Thyroid gland (tissue), 4 donors: ENCODE results near the gene LCE1C. TPM values are rescaled to one million over a fixed set of nuclear protein-coding genes. Genes with fewer than 3 reads are reported as not detected.

Experiments used
- DNase-seq, 2 donors: peaks; one replicate each; pipeline ENCODE4 v3.0.0-alpha.2; 2019
- H3K27ac ChIP-seq, 3 donors: fragments of 200-600 bp; sonication (generic); 1 replicate in 2 of 3; 2 replicates in 1 of 3; pipeline ENCODE4 v1.5.1; 2016 to 2019; ENCODE audit warnings: mild to moderate bottlenecking in 1 of 3, moderate library complexity in 1 of 3
- H3K27me3 ChIP-seq: fragments of 200-600 bp; sonication (generic); one replicate; pipeline ENCODE4 v1.5.1; 2019
- H3K36me3 ChIP-seq, 2 donors: fragments of 200-600 bp; sonication (generic); one replicate each; pipeline ENCODE4 v1.5.1; 2016 to 2019
- H3K4me1 ChIP-seq, 2 donors: fragments of 200-600 bp; sonication (generic); one replicate each; pipeline ENCODE4 v1.5.1; 2017 to 2019
- H3K4me3 ChIP-seq, 3 donors: fragments of 200-600 bp; sonication (generic); replicated peaks in 1 of 3; 1 replicate in 2 of 3; 2 replicates in 1 of 3; pipeline ENCODE4 v1.5.1; 2016; ENCODE audit warnings: mild to moderate bottlenecking in 1 of 3
- H3K9me3 ChIP-seq: fragments of 200-600 bp; sonication (generic); one replicate; pipeline ENCODE4 v1.5.1; 2017
- POLR2A ChIP-seq, 2 donors: fragments of 450-650 bp; IDR thresholded peaks; one replicate each; pipeline ENCODE4 v1.6.1; 2017; ENCODE audit warnings: antibody characterized with exemption in 2 of 2, mild to moderate bottlenecking in 2 of 2, moderate library complexity in 1 of 2
- WGBS, 2 donors: methylation state at CpG; one replicate each; pipeline ENCODE4 v1.1.5; 2017; 5-methylcytosine and 5-hydroxymethylcytosine counted together
- intact Hi-C: fragments of 100-400 bp; cut with DNase I; formaldehyde crosslinking; loops from one replicate; pipeline ENCODE4 v1.15.1; 2023
- total RNA-seq, 4 donors: library from RNA; depleted of rRNA; stranded (reverse); fragments of >200 nt; gene quantifications; one replicate each; pipeline ENCODE4 v1.2.3, GENCODE V29; 2016
- TF ChIP-seq, protein P1 (sequence below), 6 experiments: fragments of 200-600 bp in 3 of 6; fragments of 450-650 bp in 3 of 6; sonication (generic) in 3 of 6; IDR thresholded peaks; one replicate each; pipeline ENCODE4 v1.5.1; 2016 to 2019; ENCODE audit warnings: antibody characterized with exemption in 6 of 6, mild to moderate bottlenecking in 2 of 6, inconsistent platforms in 1 of 6, moderate library complexity in 1 of 6

The LCE1C gene
- total RNA-seq, 4 donors from 2014 or later = not detected

DNA sequence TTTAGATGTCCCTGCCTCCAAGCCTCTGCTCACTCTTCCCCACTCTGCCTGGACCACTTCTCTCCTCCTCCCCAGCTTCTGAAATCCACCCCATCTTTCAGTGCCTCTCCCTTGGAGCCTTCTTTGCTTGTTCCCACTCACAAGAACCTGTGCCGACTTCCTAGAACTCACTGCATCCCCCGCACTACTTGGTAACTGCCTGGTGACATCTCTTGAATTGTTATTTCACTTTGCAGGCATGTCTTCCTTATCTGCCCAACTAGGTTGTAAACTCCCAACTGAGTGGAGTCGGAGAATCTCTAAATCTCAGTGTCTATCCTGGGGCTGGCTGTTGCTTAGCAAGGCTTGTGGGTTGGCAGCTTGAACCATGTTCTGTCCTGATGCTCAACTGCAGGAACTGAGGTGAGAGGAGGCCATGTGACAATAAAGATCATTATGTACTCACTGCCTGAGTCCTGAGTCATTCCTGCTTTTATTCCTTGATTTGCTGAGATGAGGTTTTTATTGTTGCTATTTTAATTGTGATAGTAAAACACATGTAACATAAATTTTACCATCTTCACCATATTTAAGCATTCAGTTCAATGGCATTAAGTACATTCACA lies 44.7 kb downstream of the LCE1C start:
- 94 to 95% methylated on average over 3 of the region's 3 CpGs for WGBS, 2 donors
- TF ChIP-seq, protein P1, sequence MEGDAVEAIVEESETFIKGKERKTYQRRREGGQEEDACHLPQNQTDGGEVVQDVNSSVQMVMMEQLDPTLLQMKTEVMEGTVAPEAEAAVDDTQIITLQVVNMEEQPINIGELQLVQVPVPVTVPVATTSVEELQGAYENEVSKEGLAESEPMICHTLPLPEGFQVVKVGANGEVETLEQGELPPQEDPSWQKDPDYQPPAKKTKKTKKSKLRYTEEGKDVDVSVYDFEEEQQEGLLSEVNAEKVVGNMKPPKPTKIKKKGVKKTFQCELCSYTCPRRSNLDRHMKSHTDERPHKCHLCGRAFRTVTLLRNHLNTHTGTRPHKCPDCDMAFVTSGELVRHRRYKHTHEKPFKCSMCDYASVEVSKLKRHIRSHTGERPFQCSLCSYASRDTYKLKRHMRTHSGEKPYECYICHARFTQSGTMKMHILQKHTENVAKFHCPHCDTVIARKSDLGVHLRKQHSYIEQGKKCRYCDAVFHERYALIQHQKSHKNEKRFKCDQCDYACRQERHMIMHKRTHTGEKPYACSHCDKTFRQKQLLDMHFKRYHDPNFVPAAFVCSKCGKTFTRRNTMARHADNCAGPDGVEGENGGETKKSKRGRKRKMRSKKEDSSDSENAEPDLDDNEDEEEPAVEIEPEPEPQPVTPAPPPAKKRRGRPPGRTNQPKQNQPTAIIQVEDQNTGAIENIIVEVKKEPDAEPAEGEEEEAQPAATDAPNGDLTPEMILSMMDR (IDR thresholded peaks at IDR 0.05) = no peak
- no peak for TF ChIP-seq POLR2A (IDR thresholded peaks at IDR 0.05)
- intact Hi-C loops = no loop called here
- Histone ChIP-seq H3K27ac (no peak overlapping the region), H3K9me3 (no peaks in the 10 kb centered on the region), H3K36me3 (no peaks in the 10 kb centered on the region), H3K4me3 (no peak overlapping the region), H3K4me1 (no peaks in the 10 kb centered on the region), H3K27me3 (no peaks in the 10 kb centered on the region)
- no peak for DNase-seq

DNA sequence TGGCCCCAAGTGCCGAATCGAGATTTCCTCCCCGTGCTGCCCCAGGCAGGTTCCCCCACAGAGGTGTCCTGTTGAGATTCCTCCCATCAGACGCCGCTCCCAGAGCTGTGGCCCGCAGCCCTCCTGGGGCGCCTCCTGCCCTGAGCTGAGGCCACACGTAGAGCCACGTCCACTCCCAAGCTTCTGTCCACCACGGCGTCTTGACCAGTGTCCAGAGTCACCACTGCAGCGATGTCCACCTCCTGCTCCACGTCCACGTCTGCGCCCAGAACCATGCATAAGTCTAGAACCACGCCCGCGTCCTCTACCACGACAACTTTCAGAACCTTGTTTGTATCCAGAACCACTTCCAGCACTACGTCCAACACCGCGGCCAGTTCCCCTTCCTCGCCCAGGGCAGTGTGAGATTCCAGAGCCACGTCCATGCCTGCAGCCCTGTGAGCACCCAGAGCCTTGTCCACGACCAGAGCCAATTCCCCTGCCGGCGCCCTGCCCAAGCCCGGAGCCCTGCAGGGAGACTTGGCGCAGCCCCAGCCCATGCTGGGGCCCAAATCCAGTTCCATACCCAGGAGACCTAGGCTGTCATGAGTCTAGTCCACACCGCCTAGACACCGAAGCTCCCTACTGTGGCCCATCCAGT lies 45.8 kb downstream of the LCE1C start:
- Histone ChIP-seq H3K9me3 (no peaks in the 10 kb centered on the region), H3K27ac (no peak overlapping the region), H3K36me3 (no peaks in the 10 kb centered on the region), H3K4me1 (no peaks in the 10 kb centered on the region), H3K4me3 (no peak overlapping the region), H3K27me3 (no peaks in the 10 kb centered on the region)
- 93 to 95% methylated on average over 31 of the region's 31 CpGs for WGBS, 2 donors
- no peak for TF ChIP-seq POLR2A (IDR thresholded peaks at IDR 0.05)
- TF ChIP-seq, protein P1 (IDR thresholded peaks at IDR 0.05) = no peak
- intact Hi-C loops = no loop called here
- no peak for DNase-seq

DNA sequence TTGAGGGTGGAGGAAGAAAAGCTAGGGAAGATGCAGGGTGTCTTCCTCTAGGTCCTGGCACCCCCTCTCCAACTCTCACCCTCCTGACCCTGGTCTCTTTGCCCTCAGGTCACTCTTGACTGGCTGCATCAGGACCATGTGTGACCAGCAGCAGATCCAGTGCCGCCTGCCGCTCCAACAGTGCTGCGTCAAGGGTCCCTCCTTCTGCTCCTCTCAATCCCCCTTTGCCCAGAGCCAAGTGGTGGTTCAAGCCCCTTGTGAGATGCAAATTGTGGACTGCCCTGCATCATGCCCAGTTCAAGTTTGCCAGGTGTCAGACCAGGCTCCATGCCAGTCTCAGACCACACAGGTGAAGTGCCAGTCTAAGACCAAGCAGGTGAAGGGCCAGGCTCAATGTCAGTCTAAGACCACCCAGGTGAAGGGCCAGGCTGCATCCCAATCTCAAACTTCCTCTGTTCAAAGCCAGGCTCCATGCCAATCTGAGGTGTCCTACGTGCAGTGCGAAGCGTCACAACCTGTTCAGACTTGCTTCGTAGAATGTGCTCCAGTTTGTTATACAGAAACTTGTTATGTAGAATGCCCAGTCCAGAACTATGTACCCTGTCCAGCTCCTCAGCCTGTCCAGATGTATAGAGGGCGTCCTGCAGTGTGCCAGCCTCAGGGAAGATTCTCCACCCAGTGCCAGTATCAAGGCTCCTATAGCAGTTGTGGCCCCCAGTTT lies 46.8 kb downstream of the LCE1C start:
- no peak overlapping the region for H3K27ac ChIP-seq
- no peaks in the 10 kb centered on the region for H3K36me3 ChIP-seq
- no peak for TF ChIP-seq POLR2A (IDR thresholded peaks at IDR 0.05)
- TF ChIP-seq, protein P1 (IDR thresholded peaks at IDR 0.05) = no peak
- no peaks in the 10 kb centered on the region for H3K4me1 ChIP-seq
- DNase-seq = no peak
- no peaks in the 10 kb centered on the region for H3K27me3 ChIP-seq
- intact Hi-C loops = no loop called here
- no peak overlapping the region for H3K4me3 ChIP-seq
- WGBS, 2 donors = 91 to 98% methylated on average over 7 of the region's 8 CpGs
- no peaks in the 10 kb centered on the region for H3K9me3 ChIP-seq

DNA sequence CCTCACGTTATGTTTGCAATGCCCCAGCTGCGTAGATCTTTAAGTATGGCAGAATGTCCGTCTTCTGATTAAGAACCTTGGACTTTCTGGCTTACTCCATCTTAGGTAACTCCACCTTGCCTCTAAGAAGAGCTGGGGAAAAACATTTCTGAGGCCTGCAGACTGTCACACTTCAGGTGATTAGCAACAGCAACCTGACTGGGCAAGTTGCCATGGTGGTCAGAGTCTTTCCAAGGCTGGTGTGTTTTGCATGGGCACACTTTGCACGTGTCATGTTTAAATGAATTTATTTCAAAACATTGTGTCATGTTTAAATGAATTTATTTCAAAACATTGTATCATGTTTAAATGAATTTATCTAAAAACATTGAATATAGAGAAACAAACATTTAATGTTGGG lies 47.8 kb downstream of the LCE1C start:
- no peak overlapping the region for H3K27ac ChIP-seq
- DNase-seq = peak; percentile 82 to 85
- TF ChIP-seq, protein P1 (IDR thresholded peaks at IDR 0.05) = no peak
- no peak for TF ChIP-seq POLR2A (IDR thresholded peaks at IDR 0.05)
- intact Hi-C loops = no loop called here
- 40 to 50% methylated on average over 4 of the region's 4 CpGs for WGBS, 2 donors
- H3K27me3 ChIP-seq = no peaks in the 10 kb centered on the region
- H3K9me3 ChIP-seq = no peaks in the 10 kb centered on the region
- no peaks in the 10 kb centered on the region for H3K36me3 ChIP-seq
- no peak overlapping the region for H3K4me3 ChIP-seq
- no peaks in the 10 kb centered on the region for H3K4me1 ChIP-seq

DNA sequence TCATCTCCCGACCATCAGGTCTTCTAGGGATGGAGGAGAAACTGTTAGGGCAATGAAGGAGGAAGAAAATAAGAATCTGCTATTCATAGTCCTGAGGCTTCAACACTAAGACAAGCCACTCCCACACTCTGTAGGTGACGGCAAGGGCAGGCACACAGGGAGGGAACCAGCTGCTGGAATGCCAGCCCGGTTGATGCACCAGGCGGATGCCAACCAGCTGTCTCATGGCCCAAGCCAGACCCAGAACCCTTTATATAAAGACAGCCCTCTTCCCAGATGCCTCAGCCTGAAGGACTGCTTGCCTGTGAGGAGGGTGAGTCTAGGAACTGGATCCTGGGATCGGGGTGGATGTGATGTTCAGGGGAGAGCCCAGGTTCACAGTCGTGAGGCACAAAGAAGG lies 48.7 kb downstream of the LCE1C start, which contains the start of gene KPRP:
TSS of gene KPRP (plus strand) at position 279 of the 400 bp plus-strand sequence. CDS start 1,564 bp downstream, outside the sequence.
- WGBS, 2 donors = 72 to 82% methylated on average over 6 of the region's 6 CpGs
- H3K4me3 ChIP-seq = no peak within 1 kb of the TSS
- H3K27me3 ChIP-seq = no peaks in the 10 kb centered on the region
- no peaks in the 10 kb centered on the region for H3K4me1 ChIP-seq
- no peaks in the 10 kb centered on the region for H3K9me3 ChIP-seq
- H3K36me3 ChIP-seq = no peaks in the 10 kb centered on the region
- H3K27ac ChIP-seq = no peak within 1 kb of the TSS
- no peak for DNase-seq
- TF ChIP-seq, protein P1 (IDR thresholded peaks at IDR 0.05) = no peak
- no peak for TF ChIP-seq POLR2A (IDR thresholded peaks at IDR 0.05)
- intact Hi-C loops = no loop called here
